ENCODE measurements around the gene IGFALS. TPM values are rescaled to one million over a fixed set of nuclear protein-coding genes. Genes with fewer than 3 reads are reported as not detected.

Gene IGFALS
- total RNA-seq, 1 donor from 2014 or later: 0.17 TPM

GRCh38 chr16:1778200-1779179, 15.0 kb downstream of the IGFALS start:
- Mint-ChIP-seq H3K27me3 (no peaks in the 10 kb centered on the region), H3K36me3 (peaks cover 3% of the 10 kb centered on the region), H3K9me3 (no peaks in the 10 kb centered on the region), H3K4me3 (peak overlapping the region; percentile 44), H3K27ac (peak overlapping the region; percentile 67), H3K4me1 (ENCODE audit: unreplicated experiment) (peaks cover 14% of the 10 kb centered on the region)
- TF ChIP-seq, protein P1, sequence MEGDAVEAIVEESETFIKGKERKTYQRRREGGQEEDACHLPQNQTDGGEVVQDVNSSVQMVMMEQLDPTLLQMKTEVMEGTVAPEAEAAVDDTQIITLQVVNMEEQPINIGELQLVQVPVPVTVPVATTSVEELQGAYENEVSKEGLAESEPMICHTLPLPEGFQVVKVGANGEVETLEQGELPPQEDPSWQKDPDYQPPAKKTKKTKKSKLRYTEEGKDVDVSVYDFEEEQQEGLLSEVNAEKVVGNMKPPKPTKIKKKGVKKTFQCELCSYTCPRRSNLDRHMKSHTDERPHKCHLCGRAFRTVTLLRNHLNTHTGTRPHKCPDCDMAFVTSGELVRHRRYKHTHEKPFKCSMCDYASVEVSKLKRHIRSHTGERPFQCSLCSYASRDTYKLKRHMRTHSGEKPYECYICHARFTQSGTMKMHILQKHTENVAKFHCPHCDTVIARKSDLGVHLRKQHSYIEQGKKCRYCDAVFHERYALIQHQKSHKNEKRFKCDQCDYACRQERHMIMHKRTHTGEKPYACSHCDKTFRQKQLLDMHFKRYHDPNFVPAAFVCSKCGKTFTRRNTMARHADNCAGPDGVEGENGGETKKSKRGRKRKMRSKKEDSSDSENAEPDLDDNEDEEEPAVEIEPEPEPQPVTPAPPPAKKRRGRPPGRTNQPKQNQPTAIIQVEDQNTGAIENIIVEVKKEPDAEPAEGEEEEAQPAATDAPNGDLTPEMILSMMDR (conservative IDR thresholded peaks at IDR 0.05): no peak
- DNase-seq (ENCODE audit: extremely low spot score, unreplicated experiment): no peak

GRCh38 chr16:1777375-1778199, 15.9 kb downstream of the IGFALS start:
- TF ChIP-seq, protein P1 (conservative IDR thresholded peaks at IDR 0.05): no peak
- H3K36me3 Mint-ChIP-seq: no peaks in the 10 kb centered on the region
- no peak for DNase-seq (ENCODE audit: extremely low spot score, unreplicated experiment)
- no peaks in the 10 kb centered on the region for H3K9me3 Mint-ChIP-seq
- H3K4me3 Mint-ChIP-seq: peak overlapping the region; percentile 25
- H3K27ac Mint-ChIP-seq: no peak overlapping the region
- H3K4me1 Mint-ChIP-seq (ENCODE audit: unreplicated experiment): peaks cover 10% of the 10 kb centered on the region
- no peaks in the 10 kb centered on the region for H3K27me3 Mint-ChIP-seq

DNA sequence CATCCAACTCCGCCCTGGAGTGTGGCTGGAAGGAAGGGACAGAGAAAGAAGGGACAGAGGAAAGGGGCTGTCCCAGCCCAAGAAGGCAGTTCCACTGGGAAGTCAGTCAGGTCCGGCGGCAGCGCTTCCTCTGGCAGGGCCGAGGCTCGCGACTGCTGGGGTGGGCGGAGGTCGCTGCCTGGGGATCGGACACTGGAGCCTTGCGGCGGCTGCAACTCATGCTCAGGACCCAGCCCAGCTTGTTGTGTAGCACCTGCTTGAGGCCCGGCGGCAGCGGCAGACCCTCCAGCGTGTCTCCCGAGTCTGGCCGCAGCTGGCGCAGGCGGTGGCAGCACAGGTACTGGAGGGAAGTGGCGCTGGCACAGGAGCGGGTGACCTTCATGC, 16.5 kb downstream of the IGFALS start:
- peak overlapping the region; percentile 75 for H3K27ac Mint-ChIP-seq
- no peaks in the 10 kb centered on the region for H3K27me3 Mint-ChIP-seq
- peak overlapping the region; percentile 41 for H3K4me3 Mint-ChIP-seq
- no peaks in the 10 kb centered on the region for H3K9me3 Mint-ChIP-seq
- peaks cover 10% of the 10 kb centered on the region for H3K4me1 Mint-ChIP-seq (ENCODE audit: unreplicated experiment)
- TF ChIP-seq, protein P1 (conservative IDR thresholded peaks at IDR 0.05): no peak
- DNase-seq (ENCODE audit: extremely low spot score, unreplicated experiment): no peak
- H3K36me3 Mint-ChIP-seq: peaks cover 4% of the 10 kb centered on the region

DNA sequence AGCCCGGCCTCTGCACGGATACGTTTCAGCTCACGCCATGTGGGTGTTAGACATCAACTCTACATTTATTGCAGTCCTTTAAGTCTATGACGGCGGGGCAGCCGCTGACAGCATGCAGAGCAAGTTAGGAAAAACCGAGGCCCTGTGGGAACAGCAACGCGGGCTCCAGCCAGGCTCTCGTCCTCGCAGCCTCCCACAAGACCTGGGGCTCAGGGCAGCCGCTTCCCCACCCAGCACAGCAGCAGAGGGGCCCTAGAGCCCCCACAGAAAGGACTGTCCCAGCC, 16.9 kb downstream of the IGFALS start:
- Mint-ChIP-seq H3K4me3 (peak overlapping the region; percentile 41), H3K27ac (peak overlapping the region; percentile 75), H3K9me3 (no peaks in the 10 kb centered on the region)

More for the DNA sequence above, 16.9 kb downstream of the IGFALS start:
- Mint-ChIP-seq H3K4me1 (ENCODE audit: unreplicated experiment) (peaks cover 6% of the 10 kb centered on the region), H3K27me3 (no peaks in the 10 kb centered on the region), H3K36me3 (peaks cover 4% of the 10 kb centered on the region)
- no peak for DNase-seq (ENCODE audit: extremely low spot score, unreplicated experiment)
- TF ChIP-seq, protein P1 (conservative IDR thresholded peaks at IDR 0.05): no peak
